ENCODE measurements around the gene INVS.

GRCh38 chr9:100086097-100086635 lies 12.9 kb upstream of the INVS start:
- TF ChIP-seq, protein P1, sequence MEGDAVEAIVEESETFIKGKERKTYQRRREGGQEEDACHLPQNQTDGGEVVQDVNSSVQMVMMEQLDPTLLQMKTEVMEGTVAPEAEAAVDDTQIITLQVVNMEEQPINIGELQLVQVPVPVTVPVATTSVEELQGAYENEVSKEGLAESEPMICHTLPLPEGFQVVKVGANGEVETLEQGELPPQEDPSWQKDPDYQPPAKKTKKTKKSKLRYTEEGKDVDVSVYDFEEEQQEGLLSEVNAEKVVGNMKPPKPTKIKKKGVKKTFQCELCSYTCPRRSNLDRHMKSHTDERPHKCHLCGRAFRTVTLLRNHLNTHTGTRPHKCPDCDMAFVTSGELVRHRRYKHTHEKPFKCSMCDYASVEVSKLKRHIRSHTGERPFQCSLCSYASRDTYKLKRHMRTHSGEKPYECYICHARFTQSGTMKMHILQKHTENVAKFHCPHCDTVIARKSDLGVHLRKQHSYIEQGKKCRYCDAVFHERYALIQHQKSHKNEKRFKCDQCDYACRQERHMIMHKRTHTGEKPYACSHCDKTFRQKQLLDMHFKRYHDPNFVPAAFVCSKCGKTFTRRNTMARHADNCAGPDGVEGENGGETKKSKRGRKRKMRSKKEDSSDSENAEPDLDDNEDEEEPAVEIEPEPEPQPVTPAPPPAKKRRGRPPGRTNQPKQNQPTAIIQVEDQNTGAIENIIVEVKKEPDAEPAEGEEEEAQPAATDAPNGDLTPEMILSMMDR (IDR thresholded peaks at IDR 0.05 in 4 of 5, conservative IDR thresholded peaks at IDR 0.05 in 1 of 5): no peak
- no peak for TF ChIP-seq POLR2A (IDR thresholded peaks at IDR 0.05)
